ENCODE data around the gene TNFSF8. TPM values are rescaled to one million over a fixed set of nuclear protein-coding genes. Genes with fewer than 3 reads are reported as not detected.

The TNFSF8 gene
- total and polyA plus RNA-seq, 2 of the 4 experiments (the other 2 are of a cell fraction), result not detected

- H2AK9ac ChIP-seq (replicated peaks; ENCODE audit: low read depth, low read length, poor library complexity), result no peak overlapping the region
- no peaks in the 10 kb centered on the region for H3K36me3 ChIP-seq (ENCODE audit: control insufficient read depth, insufficient read depth, low read length)
- in situ Hi-C loops (cut with MboI; ENCODE audit: low sequenced_read_pairs), result no loop called here
- H4K20me1 ChIP-seq (ENCODE audit: insufficient read depth, low read length), result no peaks in the 10 kb centered on the region
- H2AK5ac ChIP-seq (ENCODE audit: low read depth, low read length), result no peak overlapping the region
- H2BK15ac ChIP-seq (ENCODE audit: low read depth, low read length), result no peak overlapping the region
- H4K91ac ChIP-seq (ENCODE audit: insufficient read depth, low read depth, low read length), result no peak overlapping the region
- H3K4ac ChIP-seq (ENCODE audit: low read depth, low read length), result no peak overlapping the region
- H3K4me2 ChIP-seq (ENCODE audit: low read depth, low read length), result no peak overlapping the region
- BruUV-seq (replicated peaks), result no TSS peak
- H3K9ac ChIP-seq (ENCODE audit: low read depth, low read length), result no peak overlapping the region
- H4K8ac ChIP-seq (ENCODE audit: low read depth in 2 of 2, low read length in 2 of 2), result no peak overlapping the region
- H3K27me3 ChIP-seq (ENCODE audit: control insufficient read depth, insufficient read depth, low read length), result peaks cover 65% of the 10 kb centered on the region
- no peak overlapping the region for H2AFZ ChIP-seq (replicated peaks; ENCODE audit: low read length, poor library complexity)
- H4K5ac ChIP-seq (ENCODE audit: low read depth, low read length), result no peak overlapping the region
- dilution Hi-C loops (cut with HindIII; ENCODE audit: low sequenced_read_pairs, unreplicated experiment), result no loop called here
- H3K4me1 ChIP-seq (ENCODE audit: control insufficient read depth, insufficient read depth, low read length), result no peaks in the 10 kb centered on the region
- no peak overlapping the region for H3K18ac ChIP-seq (ENCODE audit: low read depth, low read length)
- H2BK120ac ChIP-seq (ENCODE audit: low read depth, low read length), result no peak overlapping the region
- H2BK5ac ChIP-seq (ENCODE audit: low read depth, low read length, poor library complexity, severe bottlenecking), result no peak overlapping the region
- ATAC-seq (ENCODE audit: low read depth), result no peak
- H3K14ac ChIP-seq (replicated peaks; ENCODE audit: low read depth, low read length), result no peak overlapping the region
- no peak overlapping the region for H2BK20ac ChIP-seq (ENCODE audit: low read depth, low read length)
- CTCF ChIA-PET, result no interaction called here
- DNase-seq, result no peak
- H3K79me1 ChIP-seq (ENCODE audit: low read depth in 1 of 2, low read length in 2 of 2), result no peaks in the 10 kb centered on the region
- H3K4me3 ChIP-seq (ENCODE audit: insufficient read depth, low read depth, low read length), result no peak overlapping the region
- TF ChIP-seq MXI1 (IDR thresholded peaks at IDR 0.05; ENCODE audit: borderline replicate concordance, low read depth, low read length), result no peak
- no peak for TF ChIP-seq RFX5 (IDR thresholded peaks at IDR 0.05; ENCODE audit: low read depth, low read length)
- no peak for TF ChIP-seq NFE2L2 (IDR thresholded peaks at IDR 0.05; ENCODE audit: low read depth, low read length)
- no peak for TF ChIP-seq USF2 (IDR thresholded peaks at IDR 0.05; ENCODE audit: low read depth, low read length)
- TF ChIP-seq SMC3 (IDR thresholded peaks at IDR 0.05; ENCODE audit: low read depth, low read length), result no peak
- no peak for TF ChIP-seq MAZ (IDR thresholded peaks at IDR 0.05; ENCODE audit: borderline replicate concordance, low read depth, low read length)
- no peak for TF ChIP-seq RAD21 (IDR thresholded peaks at IDR 0.05; ENCODE audit: low read length)
- H3K9me1 ChIP-seq (ENCODE audit: insufficient read depth, low read length), result no peaks in the 10 kb centered on the region
- no peak overlapping the region for H3K56ac ChIP-seq (ENCODE audit: extremely low read depth, insufficient read depth, low read length)
- WGBS, 2 experiments (ENCODE audit: extremely low coverage in 2 of 2, insufficient read length in 1 of 2), result no CpG with 5 or more reads among the region's 3 CpGs
- no peak overlapping the region for H3K27ac ChIP-seq (ENCODE audit: insufficient read depth, low read length)
- intact Hi-C loops (cut with micrococcal nuclease), result no loop called here
- H3K23ac ChIP-seq (ENCODE audit: low read depth, low read length), result no peak overlapping the region
- POLR2A ChIA-PET (ENCODE audit: unreplicated experiment), result interaction anchor here (0.6 kb wide), 1 partner anchor 39 kb away, joined by 3 read pairs; no protein-coding TSS in a partner anchor
- no peaks in the 10 kb centered on the region for H3K9me3 ChIP-seq (ENCODE audit: control insufficient read depth, insufficient read depth, low read length)
These were observed 2.3 kb downstream of the TNFSF8 start for GRCh38 chr9:114928136-114928535.

Measured in IMR-90 (cell line).